HG02571 (cell line): ENCODE data around the gene RBM43.

Source experiments
- ATAC-seq: cut with Tn5 transposase; IDR thresholded peaks from one replicate; pipeline ENCODE4 v1.9.1; 2021; ENCODE audit warnings: mild to moderate bottlenecking, moderate library complexity; ENCODE audit not compliant: unreplicated experiment

RBM43 gene

DNA sequence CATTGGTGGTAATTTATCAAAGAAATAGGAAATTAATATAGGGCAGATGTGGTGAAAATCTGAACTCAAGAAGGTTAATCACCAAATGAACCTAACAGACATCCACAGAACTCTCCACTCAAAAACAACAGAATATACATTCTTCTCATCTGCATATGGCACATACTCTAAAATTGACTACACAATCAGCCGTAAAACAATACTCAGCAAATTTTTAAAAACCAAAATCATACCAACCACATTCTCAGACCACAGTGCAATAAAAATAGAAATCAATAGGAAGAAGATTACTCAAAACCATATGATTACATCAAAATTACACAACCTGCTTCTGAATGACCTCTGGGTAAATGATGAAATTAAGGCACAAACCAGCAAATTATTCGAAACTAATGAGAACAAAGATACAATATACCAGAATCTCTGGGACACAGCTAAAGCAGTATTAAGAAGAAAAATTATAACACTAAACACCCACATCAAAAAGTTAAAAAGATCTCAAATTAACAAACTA, 31.0 kb downstream of the RBM43 start:
- ATAC-seq = no peak

DNA sequence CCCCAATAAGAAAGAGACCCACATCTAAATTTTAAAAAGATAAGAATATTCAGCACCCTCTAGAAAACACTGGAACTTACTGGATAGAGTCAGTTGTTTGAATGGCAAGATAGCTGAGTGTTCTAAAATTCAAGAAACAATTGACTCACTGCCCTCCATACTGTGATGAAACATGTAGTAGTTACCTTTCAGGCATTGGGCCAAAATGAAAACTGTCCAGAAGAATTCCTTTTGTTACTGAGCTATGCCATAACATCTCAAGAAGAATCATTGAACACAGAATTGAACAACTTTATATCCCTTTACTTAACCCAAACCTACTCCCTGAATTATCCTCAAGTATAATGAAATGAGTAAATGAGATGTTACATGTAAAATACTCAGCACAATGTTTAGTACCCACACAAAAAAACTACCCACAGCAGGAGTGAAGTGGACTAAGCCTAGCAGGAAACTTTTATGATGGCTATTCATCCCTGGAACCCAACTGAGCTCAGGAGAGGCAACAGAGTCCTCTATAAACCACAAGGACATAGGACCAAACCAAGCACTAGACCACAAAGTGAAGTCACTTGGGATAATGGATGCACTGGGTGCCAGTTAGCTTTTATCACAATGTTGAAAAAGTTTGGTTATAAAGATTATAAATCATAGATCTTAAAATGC, 32.7 kb downstream of the RBM43 start:
- ATAC-seq = no peak

- no peak for ATAC-seq
Observed at GRCh38 chr2:151217343-151217742, 44.3 kb downstream of the RBM43 start.

DNA sequence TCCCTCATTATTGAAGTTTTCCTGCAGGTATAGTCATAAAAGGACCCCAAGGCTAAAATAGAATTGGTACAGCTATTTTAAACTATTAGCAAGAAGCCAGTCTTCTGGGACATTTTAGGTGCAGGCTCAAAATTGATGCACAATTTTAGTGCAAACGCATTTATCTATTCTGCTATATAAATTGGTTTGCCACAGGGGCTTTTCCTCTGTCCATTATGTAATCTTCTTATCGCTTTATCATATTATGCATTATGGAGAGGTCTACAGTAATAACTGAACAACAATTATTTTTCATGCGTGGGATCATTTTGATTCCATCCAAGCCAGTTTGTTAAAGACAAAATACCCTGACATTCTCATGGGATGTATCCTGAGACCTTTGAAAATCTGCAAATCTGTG, 54.6 kb downstream of the RBM43 start:
- ATAC-seq = no peak

DNA sequence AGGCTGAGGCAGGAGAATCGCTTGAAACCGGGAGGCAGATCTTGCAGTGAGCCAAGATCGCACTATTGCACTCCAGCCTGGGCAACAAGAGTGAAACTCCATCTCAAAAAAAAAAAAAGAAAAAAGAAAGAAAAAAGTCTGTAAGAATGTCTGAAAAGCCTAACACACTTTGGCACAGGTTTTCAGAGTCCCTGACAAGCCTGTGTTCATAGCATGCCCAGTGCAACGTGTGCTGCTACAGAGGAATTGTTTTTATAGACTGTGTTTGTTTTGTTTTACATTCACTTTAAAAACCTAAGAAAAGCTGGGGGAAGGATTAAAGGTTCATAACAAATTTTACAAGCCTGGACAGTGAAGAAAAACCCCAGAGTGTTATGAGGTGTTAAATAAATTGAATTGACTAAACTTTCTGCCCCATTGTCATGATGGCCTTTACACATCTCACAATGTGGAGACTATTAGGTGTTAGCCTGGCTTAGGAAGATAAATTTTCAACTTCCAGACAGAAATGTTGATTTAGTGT, 55.2 kb downstream of the RBM43 start:
- ATAC-seq = no peak

GRCh38 chr2:151205571-151205970, 56.1 kb downstream of the RBM43 start:
- no peak for ATAC-seq

DNA sequence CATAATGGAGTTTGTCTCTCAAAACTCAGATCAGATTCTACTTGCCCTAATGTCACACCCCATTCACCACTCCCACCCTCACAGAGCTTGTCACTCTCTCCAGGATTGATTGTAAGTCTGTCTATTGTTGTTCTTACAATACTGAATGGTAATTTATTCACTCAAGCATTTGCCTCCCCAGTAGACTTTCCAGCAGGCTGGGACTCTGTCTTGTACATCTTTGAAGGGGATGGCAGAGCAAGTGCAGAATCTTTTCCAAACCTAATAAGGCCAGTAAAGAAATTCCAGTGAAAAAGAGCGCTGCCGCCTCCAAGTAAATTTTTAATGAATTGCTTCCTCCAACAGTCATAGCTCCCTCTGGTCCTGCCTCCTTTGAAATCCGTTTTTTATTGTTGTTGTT, 56.9 kb downstream of the RBM43 start:
- no peak for ATAC-seq

DNA sequence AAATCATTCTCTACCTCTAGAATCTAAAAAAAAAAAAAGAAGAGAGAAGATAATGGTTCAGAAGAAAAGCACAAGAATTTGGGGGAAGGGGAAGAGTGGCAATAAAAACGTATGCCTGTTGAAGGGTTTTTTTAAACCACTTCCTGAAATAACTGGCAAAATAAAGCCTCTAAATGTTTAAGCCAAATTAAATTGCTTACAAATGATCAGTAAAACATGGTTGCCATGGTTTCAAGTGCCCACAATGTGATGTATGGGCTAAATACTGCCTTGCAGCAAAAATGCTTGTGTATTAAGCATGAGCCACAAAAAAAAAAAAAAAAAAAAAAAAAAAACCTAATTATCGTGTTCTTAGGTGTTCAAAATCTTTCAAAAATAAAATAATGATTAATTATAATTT, 60.8 kb downstream of the RBM43 start:
- no peak for ATAC-seq

DNA sequence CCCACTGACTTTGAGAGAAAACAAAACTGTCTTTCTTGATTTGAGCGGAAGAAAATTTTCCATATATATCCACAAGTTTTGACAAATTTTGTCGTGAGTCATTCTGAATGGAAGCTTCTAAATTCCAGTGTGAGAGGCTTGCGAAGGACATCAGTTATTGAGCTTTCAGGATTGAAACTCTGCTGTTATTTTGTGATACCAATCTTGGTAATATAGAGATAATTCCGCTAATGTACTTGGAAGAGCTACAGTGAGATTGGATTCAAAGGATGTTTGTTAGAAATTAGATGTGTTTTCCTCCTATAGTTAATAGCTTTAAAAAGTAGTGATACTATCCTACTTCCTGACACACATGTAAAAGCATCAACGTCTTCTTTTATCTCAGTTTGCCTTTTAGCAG, 61.4 kb downstream of the RBM43 start:
- ATAC-seq = no peak

DNA sequence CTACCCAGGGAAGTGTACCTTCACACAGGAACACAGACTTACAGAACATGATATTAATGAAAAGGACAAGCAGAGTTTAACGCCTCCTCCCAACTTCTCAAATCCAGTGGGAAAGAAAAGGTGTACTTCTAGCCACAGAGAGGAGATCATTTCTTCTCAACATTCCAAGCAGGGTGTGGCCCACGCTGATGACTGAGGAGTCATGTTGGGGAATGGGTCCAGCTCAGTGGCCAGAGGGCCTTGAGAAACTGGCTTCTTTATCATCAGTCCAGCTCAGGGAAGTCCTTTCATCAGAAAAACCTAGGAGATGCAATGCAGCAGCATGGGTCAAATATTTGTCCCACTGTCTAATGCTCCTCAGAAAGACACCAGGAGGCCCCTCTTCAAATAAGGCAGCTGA, 63.0 kb downstream of the RBM43 start:
- no peak for ATAC-seq
